HG03432 (cell line): ENCODE data around the gene ZNF580.

Experiments used
- ATAC-seq: cut with Tn5 transposase; IDR thresholded peaks from one replicate; pipeline ENCODE4 v1.9.1; 2021; ENCODE audit warnings: mild to moderate bottlenecking, moderate library complexity; ENCODE audit not compliant: unreplicated experiment

Gene ZNF580

DNA sequence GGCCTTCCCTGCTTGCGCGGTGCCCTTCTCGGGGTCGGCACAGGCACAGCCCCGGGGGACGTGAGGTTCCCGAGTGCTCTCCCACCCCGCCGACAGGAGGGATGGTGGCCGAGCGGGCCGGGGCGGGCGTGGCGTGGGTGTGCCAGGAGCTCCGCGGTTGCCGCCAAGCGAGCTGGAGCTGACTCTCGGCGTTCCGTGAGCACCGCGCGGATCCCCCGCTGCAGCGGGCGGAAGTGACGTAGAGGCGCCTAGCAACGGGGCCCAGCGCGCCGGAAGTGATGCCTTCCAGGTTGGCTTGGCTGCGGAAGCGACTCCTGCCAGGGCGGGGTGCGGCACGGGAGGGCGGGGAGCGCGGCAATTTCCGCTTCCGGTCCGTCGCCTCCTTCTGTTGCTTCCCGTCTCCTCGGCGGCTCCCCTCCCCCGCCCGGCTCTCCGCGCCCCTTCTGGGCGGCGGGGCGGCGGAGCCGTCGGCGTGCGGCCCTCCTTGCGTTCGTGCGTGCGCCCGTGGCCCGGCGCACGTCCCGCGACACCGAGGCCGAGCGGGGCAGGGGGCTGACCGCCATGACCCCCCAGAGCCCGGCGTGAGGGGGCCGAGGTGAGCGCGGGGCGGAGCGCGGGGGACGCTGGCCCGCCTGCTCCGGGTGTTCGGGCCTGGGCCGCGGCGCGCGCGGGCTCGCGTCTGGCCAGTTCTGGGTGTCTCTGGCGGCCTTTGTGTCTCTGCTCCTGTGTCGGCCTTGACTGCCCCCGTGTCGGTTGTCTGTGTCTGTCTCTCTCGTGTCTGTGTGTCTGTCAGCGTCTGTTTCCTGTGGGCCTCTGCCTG, 34.2 kb downstream of the ZNF580 start, which contains the start of gene EPN1:
EPN1 (plus strand) TSS at position 386 of the 820 bp plus-strand sequence. CDS start 3,402 bp downstream, outside the sequence.
- peak; percentile 77 for ATAC-seq

DNA sequence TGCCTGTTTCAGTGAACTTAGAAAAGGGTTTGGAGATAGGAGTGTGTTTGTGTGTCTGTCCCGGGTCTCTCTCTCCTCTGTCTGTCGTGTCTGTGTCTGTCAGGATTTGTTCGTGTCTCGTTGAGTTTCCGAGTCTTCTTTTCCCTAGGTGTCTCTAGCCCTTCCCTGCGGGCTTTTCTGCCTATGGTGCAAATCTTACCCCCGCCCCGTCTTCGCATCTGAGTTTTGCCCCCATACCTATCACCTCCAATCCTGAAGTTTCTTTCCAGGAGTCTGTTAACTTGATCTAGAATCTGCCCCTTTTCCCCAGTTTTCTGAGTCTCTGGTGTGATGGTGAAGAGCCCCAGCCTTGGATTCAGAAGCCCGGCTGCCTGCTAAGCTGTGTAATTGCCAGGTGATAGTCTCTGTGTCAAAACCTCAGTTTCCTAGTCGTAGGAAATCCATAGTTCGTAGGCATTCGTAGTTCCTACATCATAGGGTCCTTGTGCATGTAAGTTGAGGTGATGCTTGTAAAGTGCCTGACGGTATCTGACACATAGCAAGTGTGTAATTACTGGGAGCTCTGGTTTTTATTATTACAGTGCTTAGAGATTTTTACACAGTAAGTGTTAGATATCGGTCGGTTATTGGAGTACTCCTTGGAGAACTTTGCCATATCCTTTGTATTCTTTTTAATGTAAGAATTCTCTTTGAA, 35.0 kb downstream of the ZNF580 start:
- ATAC-seq: no peak

- ATAC-seq: no peak
Observed at GRCh38 chr19:55676383-55676782, 35.6 kb downstream of the ZNF580 start.

GRCh38 chr19:55676889-55677505, 36.2 kb downstream of the ZNF580 start:
- no peak for ATAC-seq

GRCh38 chr19:55677572-55678028, 36.8 kb downstream of the ZNF580 start:
- no peak for ATAC-seq

DNA sequence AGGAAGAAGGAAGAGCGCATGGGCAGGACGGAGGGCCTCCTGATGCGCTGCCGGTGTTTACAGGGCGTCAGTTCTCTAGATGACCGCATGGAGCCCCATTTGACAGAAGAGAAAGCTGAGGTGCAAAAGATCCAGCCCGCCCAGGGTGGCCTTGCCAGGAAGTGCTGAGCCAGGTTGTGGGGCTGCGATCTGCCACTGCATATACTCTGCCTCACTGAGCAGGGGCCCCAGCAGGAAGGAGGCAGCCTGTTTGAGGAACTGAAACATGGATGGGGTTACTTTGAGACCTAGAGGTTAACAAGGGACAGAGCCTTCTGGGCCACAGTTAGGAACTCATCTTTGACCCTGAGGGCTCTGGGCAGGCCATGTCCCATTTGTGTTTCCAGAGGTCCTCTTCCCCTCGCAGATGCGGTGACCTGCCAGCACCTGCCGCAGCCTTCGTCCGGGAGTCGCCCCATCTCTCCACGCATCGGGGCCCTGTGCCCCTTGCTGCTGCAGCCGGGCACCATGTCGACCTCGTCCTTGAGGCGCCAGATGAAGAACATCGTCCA, 37.4 kb downstream of the ZNF580 start:
- ATAC-seq: peak; percentile 67

DNA sequence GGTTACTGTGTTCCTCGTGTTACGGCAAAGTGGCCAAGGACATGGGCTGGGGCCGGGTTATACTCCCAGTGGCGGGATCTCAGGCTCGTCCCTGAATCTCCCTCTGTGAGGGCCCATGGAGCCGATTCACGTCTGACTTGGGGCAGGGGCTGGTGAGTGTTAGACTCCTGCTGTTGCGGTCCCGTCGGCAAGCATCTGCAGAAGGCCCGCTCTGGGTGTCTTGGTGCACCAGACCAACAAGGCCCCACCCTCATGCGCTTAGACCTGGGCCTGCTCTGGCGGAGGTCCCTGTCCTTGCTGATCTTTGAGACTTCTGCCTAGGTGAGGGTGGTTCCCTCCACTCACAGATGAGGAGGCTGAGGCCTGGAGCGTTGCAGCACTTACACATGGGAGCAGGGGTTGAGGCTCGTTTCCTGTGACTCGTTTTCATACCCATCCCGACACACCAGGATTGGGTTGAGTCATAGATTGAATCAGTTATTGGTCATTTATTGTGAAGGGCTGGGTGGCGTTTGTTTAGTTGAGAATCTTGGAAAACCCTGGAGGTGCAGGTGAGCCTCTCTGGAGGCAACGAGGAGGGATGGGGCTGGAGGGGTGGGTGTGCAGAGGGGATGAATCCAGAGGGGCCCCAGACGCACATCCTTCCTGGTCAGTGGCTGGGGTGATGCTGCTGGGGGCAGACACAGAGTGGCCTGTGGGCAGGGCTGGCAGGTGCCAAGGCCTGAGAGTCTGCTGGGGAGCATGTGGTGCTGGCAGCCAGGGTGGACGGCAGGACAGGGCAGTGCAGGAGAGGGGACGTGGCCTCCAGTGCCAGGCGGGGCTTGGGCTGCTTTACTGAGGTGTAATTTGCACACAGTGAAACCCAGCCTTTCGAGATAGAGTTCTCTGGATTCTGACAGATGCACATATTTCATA, 38.8 kb downstream of the ZNF580 start:
- ATAC-seq: no peak

DNA sequence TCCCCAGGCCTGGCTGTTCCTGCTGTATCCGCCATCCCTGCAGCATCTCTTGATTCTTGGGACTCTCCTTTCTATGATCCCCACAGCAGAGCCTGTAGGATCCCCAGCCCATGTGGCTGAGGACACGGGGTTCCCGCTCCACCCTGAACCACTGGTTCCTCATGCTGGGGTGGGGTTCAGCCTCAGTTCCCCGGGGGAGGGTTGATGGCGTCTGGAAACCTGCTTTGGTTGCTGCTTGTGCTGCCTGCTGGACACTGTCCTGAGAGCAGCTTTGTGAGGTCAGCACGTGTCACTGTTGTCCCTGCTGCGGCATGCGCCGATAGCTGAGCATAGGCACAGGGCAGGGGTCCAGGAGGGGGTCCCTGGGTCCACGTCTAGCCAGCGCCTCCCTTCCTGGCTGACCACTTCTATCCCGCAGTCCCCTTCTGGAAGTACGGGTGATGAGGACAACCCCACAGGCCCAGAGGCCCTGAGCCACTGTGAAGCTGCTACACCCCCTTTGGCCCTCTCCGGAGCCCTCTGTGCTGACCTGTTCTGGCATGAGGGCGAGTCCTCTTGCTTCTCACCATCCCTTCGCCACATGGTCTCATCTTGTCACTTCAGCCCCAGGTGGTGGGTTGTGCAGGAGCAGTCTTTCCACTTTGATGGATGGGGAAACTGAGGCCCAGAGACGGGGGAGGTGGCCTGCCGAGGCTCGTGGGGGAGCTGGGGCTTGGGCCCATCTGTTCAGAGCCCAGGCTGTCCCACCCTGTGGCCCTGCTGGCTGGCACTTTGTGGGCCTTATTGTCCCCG, 39.7 kb downstream of the ZNF580 start:
- ATAC-seq: no peak

- no peak for ATAC-seq
Observed at GRCh38 chr19:55681131-55682092, 40.6 kb downstream of the ZNF580 start.

- no peak for ATAC-seq
Observed at GRCh38 chr19:55683449-55684261, 42.9 kb downstream of the ZNF580 start.

DNA sequence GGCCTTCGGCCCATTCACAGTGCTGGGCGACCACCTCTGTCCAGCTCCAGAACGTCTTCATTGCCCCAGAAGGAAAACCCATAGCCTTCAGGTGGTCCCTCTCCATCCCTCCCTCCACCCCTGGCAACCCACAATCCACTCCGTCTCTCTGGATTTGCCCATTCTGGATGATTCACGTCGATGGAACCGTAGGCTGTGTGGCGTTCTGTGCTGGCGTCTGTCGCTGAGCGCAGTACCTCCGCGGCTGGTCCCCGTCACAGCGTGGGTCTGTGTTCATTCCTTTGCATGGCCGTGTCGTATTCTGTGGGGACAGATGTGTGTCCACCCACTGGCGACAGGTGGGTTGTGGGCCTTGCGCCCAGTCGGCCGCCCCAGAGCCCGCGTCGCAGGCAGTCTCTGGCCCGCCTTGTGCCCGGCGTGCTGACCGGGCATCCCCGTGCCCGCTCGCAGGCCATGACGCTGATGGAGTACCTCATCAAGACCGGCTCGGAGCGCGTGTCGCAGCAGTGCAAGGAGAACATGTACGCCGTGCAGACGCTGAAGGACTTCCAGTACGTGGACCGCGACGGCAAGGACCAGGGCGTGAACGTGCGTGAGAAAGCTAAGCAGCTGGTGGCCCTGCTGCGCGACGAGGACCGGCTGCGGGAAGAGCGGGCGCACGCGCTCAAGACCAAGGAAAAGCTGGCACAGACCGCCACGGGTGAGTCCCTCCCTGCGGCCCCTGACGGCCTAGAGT, 44.3 kb downstream of the ZNF580 start:
- no peak for ATAC-seq

DNA sequence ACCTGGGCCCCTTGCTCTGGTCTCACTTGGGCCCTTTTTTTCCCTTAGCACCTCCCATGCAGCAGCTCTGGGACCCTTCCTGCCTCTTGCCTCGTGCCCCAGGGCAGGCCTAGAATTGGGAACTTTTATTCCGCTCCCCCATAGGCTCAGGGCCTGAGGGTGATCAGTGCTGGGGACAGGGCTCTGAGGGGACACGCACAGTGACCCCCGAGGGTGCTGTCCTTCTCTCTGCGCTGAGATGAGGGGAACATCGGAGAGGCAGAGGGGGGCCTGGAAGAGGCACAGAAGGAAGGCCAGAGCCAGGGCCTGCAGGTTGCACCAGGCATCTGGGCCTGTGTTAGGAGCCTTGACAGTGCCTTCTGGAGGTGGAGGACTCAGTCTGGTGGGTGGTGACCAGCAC, 45.0 kb downstream of the ZNF580 start:
- no peak for ATAC-seq

DNA sequence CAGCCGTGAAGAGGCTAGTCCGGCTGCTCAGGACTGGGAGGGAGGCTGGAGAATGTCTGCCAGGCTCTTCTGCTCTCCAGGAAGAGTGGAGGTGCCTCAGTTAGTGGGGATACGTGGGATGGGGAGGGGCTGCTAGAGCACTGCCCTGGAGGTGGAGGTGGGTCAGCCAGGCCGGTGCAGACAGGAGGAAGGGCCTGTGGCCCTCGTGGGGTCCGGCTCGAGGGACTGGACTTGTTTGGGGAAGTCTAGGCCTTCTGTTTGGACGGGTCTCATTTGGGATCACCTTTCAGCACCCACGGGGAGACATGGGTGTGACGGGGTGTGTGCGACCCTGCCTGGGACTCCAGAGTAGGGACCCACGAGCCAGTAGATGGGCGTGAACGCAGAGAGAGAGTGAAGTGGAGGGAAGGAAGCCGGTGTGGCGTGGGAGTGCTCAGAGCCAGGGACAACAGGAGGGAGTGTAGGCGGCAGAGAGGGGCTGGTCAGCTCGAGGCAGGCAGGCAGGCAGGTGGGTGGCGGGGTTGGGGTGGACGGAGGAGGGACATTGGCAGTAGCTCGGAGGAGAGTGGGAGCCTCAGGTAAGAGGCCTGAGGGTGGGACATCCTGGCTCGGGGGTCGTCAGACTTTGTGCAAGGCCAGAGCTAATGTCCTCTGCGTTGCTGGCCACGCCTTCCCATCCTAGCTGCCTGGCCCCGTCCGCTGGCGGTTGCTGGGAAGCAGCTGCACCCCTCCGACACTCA, 45.7 kb downstream of the ZNF580 start:
- no peak for ATAC-seq

GRCh38 chr19:55687281-55688201, 46.7 kb downstream of the ZNF580 start:
- ATAC-seq: no peak
